Measurements from ENCODE around the gene TMC4.
A peak's percentile ranks its signal among the peaks of the same experiment; 100 is the strongest.

Gene TMC4

DNA sequence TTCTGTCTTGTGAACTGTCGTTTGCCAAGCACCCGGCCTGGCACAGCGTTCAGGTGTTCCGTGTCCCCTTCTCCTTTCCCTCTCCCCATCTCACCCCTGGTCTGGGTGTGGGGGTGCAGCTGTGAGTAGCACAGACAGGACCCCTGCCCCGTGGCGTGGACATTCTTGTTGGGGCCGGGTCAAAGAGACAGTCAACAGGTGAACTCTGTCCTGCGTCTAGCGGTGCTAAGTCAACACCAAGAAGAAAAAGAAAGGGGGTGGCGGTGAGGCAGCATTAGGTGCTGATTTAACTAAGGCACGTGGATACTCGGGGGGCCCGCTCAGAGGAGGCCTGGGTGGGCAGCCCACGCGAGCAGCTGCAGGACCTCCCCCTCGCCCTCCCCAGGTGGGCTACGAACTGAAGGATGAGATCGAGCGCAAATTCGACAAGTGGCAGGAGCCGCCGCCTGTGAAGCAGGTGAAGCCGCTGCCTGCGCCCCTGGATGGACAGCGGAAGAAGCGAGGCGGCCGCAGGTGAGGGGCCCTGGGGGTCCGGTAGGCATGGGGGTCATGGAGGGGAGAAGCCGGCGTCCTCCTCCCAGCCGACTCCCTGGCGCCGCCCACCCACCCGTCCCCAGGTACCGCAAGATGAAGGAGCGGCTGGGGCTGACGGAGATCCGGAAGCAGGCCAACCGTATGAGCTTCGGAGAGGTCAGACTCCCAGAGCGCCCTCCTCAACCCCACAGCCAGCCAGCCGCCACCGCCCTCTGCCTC, 45.1 kb downstream of the TMC4 start:
- no peak for DNase-seq

GRCh38 chr19:54125713-54126112, 47.2 kb downstream of the TMC4 start:
- DNase-seq = no peak

GRCh38 chr19:54124393-54124792, 48.6 kb downstream of the TMC4 start:
- DNase-seq = no peak

DNA sequence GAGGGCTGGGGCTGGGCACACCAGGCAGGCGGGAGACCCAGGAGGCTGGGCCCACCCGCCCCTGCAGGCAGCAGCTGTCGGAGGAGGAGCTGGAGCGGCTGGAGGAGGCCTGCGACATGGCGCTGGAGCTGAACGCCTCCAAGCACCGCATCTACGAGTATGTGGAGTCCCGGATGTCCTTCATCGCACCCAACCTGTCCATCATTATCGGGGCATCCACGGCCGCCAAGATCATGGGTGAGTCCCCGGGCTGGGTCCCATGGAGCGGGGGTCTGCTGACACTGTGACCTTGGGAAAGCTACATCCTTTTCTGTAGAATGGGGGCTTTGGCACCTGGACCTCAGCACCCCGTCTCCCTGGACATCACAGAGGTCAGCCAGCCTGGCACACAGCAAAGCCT, 49.3 kb downstream of the TMC4 start:
- no peak for DNase-seq

- DNase-seq = no peak
These were observed 51.7 kb downstream of the TMC4 start for GRCh38 chr19:54121259-54121658.

DNA sequence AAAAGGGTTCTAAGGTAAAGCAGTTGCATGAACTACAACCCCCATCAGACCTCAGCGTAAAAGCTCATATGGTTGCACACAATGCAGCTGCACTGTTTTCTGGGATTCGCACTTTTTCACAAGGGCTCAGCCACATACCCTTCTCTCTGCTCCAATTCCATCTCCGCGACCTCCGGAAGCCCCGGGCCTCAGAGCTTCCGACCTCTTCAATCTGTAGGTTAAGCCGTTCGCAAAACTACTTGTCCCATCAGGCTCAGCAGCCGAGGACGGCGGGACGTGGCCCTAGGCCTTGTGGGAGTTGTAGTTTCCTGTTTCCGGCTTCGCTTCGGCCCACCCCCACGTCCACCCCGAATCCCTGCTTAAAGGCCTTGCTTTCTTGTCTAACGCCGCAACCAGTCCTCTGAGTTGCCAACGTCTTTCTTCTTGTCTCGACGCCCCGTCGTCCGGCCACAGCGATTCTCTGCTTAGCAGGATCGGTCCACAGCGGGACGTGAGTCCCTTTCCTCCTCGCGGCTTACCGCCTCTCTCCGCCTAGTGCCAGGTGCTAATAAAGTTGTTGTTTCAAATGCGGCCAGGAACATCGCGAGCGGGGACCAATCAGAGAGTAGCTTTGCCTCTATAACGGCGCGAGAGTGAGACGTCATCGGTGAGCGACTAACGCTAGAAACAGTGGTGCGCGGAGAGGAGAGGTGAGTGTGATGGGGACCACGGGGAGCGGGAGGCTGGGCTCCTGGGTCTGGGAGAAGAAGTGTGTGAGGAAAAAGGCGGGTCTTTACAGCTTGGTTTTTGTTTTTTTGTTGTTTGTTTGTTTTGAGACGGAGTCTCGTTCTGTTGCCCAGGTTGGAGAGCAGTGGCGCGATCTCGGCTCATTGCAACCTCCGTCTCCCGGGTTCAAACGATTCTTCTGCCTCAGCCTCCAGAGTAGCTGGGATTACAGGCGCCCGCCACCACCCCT, 57.6 kb downstream of the TMC4 start, which contains the start of the genes PRPF31 and TFPT:
TSS of gene PRPF31 (plus strand) at position 646 of the 955 bp plus-strand sequence. CDS start 2,525 bp downstream, outside the sequence.
TSS of gene TFPT (minus strand) at position 549 of the 955 bp plus-strand sequence. CDS start at position 161, 388 bp downstream.
- DNase-seq = peak; percentile 97

DNA sequence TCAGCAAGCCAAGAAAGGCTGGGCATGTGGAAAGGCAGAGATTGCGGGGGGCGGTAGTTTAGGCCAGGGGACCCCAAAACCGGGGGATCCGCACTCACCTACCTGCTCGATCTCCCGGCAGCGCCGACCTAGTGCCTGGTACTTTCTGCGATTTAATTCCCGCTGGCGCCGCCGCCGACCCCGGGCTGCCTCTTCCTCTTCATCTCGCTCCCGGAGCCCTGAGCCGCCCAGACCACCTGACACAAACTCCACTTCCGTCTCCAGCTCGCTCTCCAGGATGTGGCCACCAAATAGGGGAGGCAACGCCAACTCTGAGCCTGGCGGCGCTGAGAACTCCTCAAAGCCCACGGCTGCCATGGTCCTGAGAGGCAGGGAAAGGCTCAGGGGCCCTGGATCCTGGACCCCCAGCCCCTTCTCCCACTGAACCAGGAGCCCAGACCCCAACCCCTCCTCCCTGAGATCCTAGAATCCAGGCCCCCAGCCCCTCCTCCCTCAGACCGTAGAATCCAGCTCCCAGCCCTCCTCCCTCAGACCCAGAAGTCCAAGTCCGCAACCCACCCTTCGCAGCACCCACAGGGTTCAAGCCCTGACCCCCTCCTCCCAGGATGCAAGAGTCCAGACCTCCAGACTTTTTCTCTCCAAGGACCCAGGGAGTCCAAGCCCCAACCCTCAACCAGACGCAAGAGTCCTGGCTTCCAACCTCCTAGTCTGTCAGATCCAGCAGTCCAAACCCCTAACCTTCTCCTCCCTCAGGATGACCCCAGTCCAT, 58.4 kb downstream of the TMC4 start:
- DNase-seq = peak; percentile 23
